ENCODE results near the gene CDK12.

CDK12 gene

GRCh38 chr17:39508987-39509386, 47.7 kb downstream of the CDK12 start:
- Histone ChIP-seq H3K4me3 (ENCODE audit: low read length) (no peak overlapping the region), H3K36me3 (ENCODE audit: insufficient read depth, low read depth, low read length) (peaks cover 87% of the 10 kb centered on the region), H3K9me3 (ENCODE audit: insufficient read depth, low read depth, low read length) (no peaks in the 10 kb centered on the region), H3K4me1 (ENCODE audit: insufficient read depth, low read length) (no peaks in the 10 kb centered on the region), H3K27ac (ENCODE audit: low read length) (no peak overlapping the region), H3K27me3 (ENCODE audit: insufficient read depth, low read length) (no peaks in the 10 kb centered on the region), H3K9ac (ENCODE audit: low read depth, low read length) (no peak overlapping the region)

- no peak overlapping the region for H3K27ac ChIP-seq (ENCODE audit: low read length)
- H3K4me1 ChIP-seq (ENCODE audit: insufficient read depth, low read length), result no peaks in the 10 kb centered on the region
- peaks cover 94% of the 10 kb centered on the region for H3K36me3 ChIP-seq (ENCODE audit: insufficient read depth, low read depth, low read length)
These were observed 52.0 kb downstream of the CDK12 start for GRCh38 chr17:39513309-39513708.

DNA sequence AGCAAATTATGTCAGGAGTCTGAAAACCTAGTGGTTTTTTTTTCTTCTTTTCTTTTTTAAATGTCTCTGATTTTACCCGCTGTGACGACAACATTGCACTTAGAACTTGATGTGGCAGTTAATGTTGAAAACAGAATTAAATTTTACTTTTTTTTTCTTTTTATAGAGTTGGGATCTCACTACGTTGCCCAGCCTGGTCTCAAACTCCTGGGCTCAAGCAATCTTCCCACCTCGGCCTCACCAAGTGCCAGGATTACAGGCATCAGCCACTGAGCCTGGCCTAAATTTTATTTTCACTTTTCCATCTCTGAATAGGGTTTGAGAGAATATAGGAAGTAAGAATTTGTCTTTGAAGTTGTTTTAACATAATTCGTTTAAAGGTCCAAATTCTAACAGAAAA, 52.6 kb downstream of the CDK12 start:
- Histone ChIP-seq H3K4me3 (ENCODE audit: low read length) (no peak overlapping the region), H3K36me3 (ENCODE audit: insufficient read depth, low read depth, low read length) (peaks cover 94% of the 10 kb centered on the region), H3K9ac (ENCODE audit: low read depth, low read length) (no peak overlapping the region), H3K4me1 (ENCODE audit: insufficient read depth, low read length) (no peaks in the 10 kb centered on the region), H3K27ac (ENCODE audit: low read length) (no peak overlapping the region), H3K9me3 (ENCODE audit: insufficient read depth, low read depth, low read length) (no peaks in the 10 kb centered on the region), H3K27me3 (ENCODE audit: insufficient read depth, low read length) (no peaks in the 10 kb centered on the region)

More at GRCh38 chr17:39513309-39513708, 52.0 kb downstream of the CDK12 start:
- Histone ChIP-seq H3K27me3 (ENCODE audit: insufficient read depth, low read length) (no peaks in the 10 kb centered on the region), H3K4me3 (ENCODE audit: low read length) (no peak overlapping the region), H3K9me3 (ENCODE audit: insufficient read depth, low read depth, low read length) (no peaks in the 10 kb centered on the region), H3K9ac (ENCODE audit: low read depth, low read length) (no peak overlapping the region)

DNA sequence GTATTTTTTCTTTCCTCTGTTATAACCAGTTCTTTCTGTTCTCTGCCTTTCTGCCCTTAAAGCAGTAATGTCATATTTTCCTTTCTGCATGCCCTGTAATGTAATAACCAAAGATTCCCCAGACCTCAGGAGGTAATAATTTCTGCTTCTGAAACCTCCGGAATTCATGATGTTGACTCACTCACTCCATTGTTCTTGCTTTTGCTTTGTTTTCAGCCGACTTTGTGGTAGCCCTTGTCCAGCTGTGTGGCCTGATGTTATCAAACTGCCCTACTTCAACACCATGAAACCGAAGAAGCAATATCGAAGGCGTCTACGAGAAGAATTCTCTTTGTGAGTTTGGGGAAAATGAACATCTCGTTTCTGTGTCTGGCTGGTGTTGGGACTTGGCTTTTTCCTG, 55.9 kb downstream of the CDK12 start:
- Histone ChIP-seq H3K4me1 (ENCODE audit: insufficient read depth, low read length) (no peaks in the 10 kb centered on the region), H3K27ac (ENCODE audit: low read length) (no peak overlapping the region), H3K27me3 (ENCODE audit: insufficient read depth, low read length) (no peaks in the 10 kb centered on the region), H3K36me3 (ENCODE audit: insufficient read depth, low read depth, low read length) (peaks cover 98% of the 10 kb centered on the region), H3K9ac (ENCODE audit: low read depth, low read length) (no peak overlapping the region), H3K4me3 (ENCODE audit: low read length) (no peak overlapping the region), H3K9me3 (ENCODE audit: insufficient read depth, low read depth, low read length) (no peaks in the 10 kb centered on the region)

DNA sequence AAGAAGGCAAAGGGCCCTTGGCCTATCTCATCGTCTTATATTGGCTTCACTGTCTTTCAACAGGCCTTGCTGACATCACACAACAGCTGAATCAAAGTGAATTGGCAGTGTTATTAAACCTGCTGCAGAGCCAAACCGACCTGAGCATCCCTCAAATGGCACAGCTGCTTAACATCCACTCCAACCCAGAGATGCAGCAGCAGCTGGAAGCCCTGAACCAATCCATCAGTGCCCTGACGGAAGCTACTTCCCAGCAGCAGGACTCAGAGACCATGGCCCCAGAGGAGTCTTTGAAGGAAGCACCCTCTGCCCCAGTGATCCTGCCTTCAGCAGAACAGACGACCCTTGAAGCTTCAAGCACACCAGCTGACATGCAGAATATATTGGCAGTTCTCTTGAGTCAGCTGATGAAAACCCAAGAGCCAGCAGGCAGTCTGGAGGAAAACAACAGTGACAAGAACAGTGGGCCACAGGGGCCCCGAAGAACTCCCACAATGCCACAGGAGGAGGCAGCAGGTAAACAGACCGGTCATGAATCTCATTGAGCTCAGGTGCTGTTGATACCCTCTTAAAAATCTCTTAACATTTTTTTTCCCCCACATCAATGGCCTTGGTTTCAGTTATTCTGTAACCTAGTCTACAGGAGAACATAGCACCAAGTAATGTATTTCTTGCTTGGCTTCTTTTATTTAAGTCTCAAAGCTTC, 64.7 kb downstream of the CDK12 start:
- no peaks in the 10 kb centered on the region for H3K4me1 ChIP-seq (ENCODE audit: insufficient read depth, low read length)
- no peaks in the 10 kb centered on the region for H3K9me3 ChIP-seq (ENCODE audit: insufficient read depth, low read depth, low read length)
- no peak overlapping the region for H3K4me3 ChIP-seq (ENCODE audit: low read length)
- peaks cover 95% of the 10 kb centered on the region for H3K36me3 ChIP-seq (ENCODE audit: insufficient read depth, low read depth, low read length)
- H3K27ac ChIP-seq (ENCODE audit: low read length), result no peak overlapping the region
- H3K27me3 ChIP-seq (ENCODE audit: insufficient read depth, low read length), result no peaks in the 10 kb centered on the region
- H3K9ac ChIP-seq (ENCODE audit: low read depth, low read length), result no peak overlapping the region

- Histone ChIP-seq H3K4me3 (ENCODE audit: low read length) (no peak overlapping the region), H3K36me3 (ENCODE audit: insufficient read depth, low read depth, low read length) (peaks cover 95% of the 10 kb centered on the region), H3K27me3 (ENCODE audit: insufficient read depth, low read length) (no peaks in the 10 kb centered on the region), H3K9ac (ENCODE audit: low read depth, low read length) (no peak overlapping the region), H3K4me1 (ENCODE audit: insufficient read depth, low read length) (no peaks in the 10 kb centered on the region), H3K27ac (ENCODE audit: low read length) (no peak overlapping the region), H3K9me3 (ENCODE audit: insufficient read depth, low read depth, low read length) (no peaks in the 10 kb centered on the region)
These were observed 66.0 kb downstream of the CDK12 start for GRCh38 chr17:39527220-39527813.

GRCh38 chr17:39529455-39529854, 68.2 kb downstream of the CDK12 start:
- Histone ChIP-seq H3K4me3 (ENCODE audit: low read length) (no peak overlapping the region), H3K4me1 (ENCODE audit: insufficient read depth, low read length) (no peaks in the 10 kb centered on the region), H3K9me3 (ENCODE audit: insufficient read depth, low read depth, low read length) (no peaks in the 10 kb centered on the region), H3K9ac (ENCODE audit: low read depth, low read length) (no peak overlapping the region), H3K27ac (ENCODE audit: low read length) (no peak overlapping the region), H3K36me3 (ENCODE audit: insufficient read depth, low read depth, low read length) (peaks cover 78% of the 10 kb centered on the region), H3K27me3 (ENCODE audit: insufficient read depth, low read length) (no peaks in the 10 kb centered on the region)

DNA sequence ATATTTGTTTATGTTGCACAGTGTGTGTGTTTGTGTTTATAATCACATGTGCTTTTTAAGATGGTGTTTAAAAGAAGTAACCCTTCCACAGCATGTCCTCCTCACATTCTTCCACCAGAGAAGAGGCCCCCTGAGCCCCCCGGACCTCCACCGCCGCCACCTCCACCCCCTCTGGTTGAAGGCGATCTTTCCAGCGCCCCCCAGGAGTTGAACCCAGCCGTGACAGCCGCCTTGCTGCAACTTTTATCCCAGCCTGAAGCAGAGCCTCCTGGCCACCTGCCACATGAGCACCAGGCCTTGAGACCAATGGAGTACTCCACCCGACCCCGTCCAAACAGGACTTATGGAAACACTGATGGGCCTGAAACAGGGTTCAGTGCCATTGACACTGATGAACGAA, 69.2 kb downstream of the CDK12 start:
- no peaks in the 10 kb centered on the region for H3K9me3 ChIP-seq (ENCODE audit: insufficient read depth, low read depth, low read length)
- no peak overlapping the region for H3K27ac ChIP-seq (ENCODE audit: low read length)
- peaks cover 67% of the 10 kb centered on the region for H3K36me3 ChIP-seq (ENCODE audit: insufficient read depth, low read depth, low read length)
- no peak overlapping the region for H3K4me3 ChIP-seq (ENCODE audit: low read length)
- no peaks in the 10 kb centered on the region for H3K27me3 ChIP-seq (ENCODE audit: insufficient read depth, low read length)
- H3K9ac ChIP-seq (ENCODE audit: low read depth, low read length), result no peak overlapping the region
- H3K4me1 ChIP-seq (ENCODE audit: insufficient read depth, low read length), result no peaks in the 10 kb centered on the region

DNA sequence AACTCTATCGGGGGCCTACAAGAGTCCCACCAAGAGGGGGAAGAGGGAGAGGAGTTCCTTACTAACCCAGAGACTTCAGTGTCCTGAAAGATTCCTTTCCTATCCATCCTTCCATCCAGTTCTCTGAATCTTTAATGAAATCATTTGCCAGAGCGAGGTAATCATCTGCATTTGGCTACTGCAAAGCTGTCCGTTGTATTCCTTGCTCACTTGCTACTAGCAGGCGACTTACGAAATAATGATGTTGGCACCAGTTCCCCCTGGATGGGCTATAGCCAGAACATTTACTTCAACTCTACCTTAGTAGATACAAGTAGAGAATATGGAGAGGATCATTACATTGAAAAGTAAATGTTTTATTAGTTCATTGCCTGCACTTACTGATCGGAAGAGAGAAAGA, 70.0 kb downstream of the CDK12 start:
- Histone ChIP-seq H3K27me3 (ENCODE audit: insufficient read depth, low read length) (no peaks in the 10 kb centered on the region), H3K36me3 (ENCODE audit: insufficient read depth, low read depth, low read length) (peaks cover 60% of the 10 kb centered on the region), H3K27ac (ENCODE audit: low read length) (no peak overlapping the region), H3K9me3 (ENCODE audit: insufficient read depth, low read depth, low read length) (no peaks in the 10 kb centered on the region), H3K9ac (ENCODE audit: low read depth, low read length) (no peak overlapping the region), H3K4me3 (ENCODE audit: low read length) (no peak overlapping the region), H3K4me1 (ENCODE audit: insufficient read depth, low read length) (no peaks in the 10 kb centered on the region)

DNA sequence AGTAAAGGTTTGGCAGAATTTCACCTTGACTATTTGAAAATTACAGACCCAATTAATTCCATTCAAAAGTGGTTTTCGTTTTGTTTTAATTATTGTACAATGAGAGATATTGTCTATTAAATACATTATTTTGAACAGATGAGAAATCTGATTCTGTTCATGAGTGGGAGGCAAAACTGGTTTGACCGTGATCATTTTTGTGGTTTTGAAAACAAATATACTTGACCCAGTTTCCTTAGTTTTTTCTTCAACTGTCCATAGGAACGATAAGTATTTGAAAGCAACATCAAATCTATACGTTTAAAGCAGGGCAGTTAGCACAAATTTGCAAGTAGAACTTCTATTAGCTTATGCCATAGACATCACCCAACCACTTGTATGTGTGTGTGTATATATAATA, 72.6 kb downstream of the CDK12 start:
- Histone ChIP-seq H3K4me3 (ENCODE audit: low read length) (no peak overlapping the region), H3K4me1 (ENCODE audit: insufficient read depth, low read length) (no peaks in the 10 kb centered on the region), H3K9ac (ENCODE audit: low read depth, low read length) (no peak overlapping the region), H3K27me3 (ENCODE audit: insufficient read depth, low read length) (no peaks in the 10 kb centered on the region), H3K36me3 (ENCODE audit: insufficient read depth, low read depth, low read length) (peaks cover 38% of the 10 kb centered on the region), H3K27ac (ENCODE audit: low read length) (no peak overlapping the region), H3K9me3 (ENCODE audit: insufficient read depth, low read depth, low read length) (no peaks in the 10 kb centered on the region)

- no peak overlapping the region for H3K4me3 ChIP-seq (ENCODE audit: low read length)
- no peak overlapping the region for H3K27ac ChIP-seq (ENCODE audit: low read length)
- no peaks in the 10 kb centered on the region for H3K4me1 ChIP-seq (ENCODE audit: insufficient read depth, low read length)
- no peaks in the 10 kb centered on the region for H3K27me3 ChIP-seq (ENCODE audit: insufficient read depth, low read length)
- H3K36me3 ChIP-seq (ENCODE audit: insufficient read depth, low read depth, low read length), result peaks cover 28% of the 10 kb centered on the region
- no peaks in the 10 kb centered on the region for H3K9me3 ChIP-seq (ENCODE audit: insufficient read depth, low read depth, low read length)
- H3K9ac ChIP-seq (ENCODE audit: low read depth, low read length), result no peak overlapping the region
These were observed 73.6 kb downstream of the CDK12 start for GRCh38 chr17:39534768-39535405.

DNA sequence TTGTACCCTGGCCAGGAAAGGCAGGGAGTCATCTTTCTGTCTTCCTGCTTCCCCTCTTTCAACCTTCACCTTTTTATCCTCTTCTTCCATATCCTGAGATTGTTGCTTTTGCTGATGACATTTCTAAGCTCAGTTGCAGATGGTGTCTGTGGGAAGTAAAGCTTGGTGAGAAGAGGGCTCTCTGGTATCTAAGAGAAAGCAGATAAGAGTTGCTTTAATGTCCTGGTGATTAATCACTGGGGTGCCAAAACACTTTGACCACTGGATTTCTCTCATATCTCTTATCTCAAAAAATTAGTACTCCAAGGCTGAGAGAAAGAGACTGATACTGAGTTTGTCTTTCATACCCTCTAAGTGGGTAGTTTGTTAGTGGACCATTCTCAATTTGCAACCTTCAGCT, 75.2 kb downstream of the CDK12 start:
- Histone ChIP-seq H3K4me1 (ENCODE audit: insufficient read depth, low read length) (no peaks in the 10 kb centered on the region), H3K9me3 (ENCODE audit: insufficient read depth, low read depth, low read length) (no peaks in the 10 kb centered on the region), H3K4me3 (ENCODE audit: low read length) (no peak overlapping the region), H3K27me3 (ENCODE audit: insufficient read depth, low read length) (no peaks in the 10 kb centered on the region), H3K36me3 (ENCODE audit: insufficient read depth, low read depth, low read length) (peaks cover 13% of the 10 kb centered on the region; the same call in 1 of the 2 replicates), H3K9ac (ENCODE audit: low read depth, low read length) (no peak overlapping the region), H3K27ac (ENCODE audit: low read length) (no peak overlapping the region)

Measured in iPS-20b (cell line).